Adrenal gland (tissue), 12 donors: ENCODE data around the gene CDK8. TPM values are rescaled to one million over a fixed set of nuclear protein-coding genes. Genes with fewer than 3 reads are reported as not detected.

ENCODE experiments used
- DNase-seq, 7 donors: peaks; one replicate each; pipeline ENCODE4 v3.0.0-alpha.2; 2019 to 2020
- H3K27ac ChIP-seq, 5 donors: fragments of 200-600 bp; sonication (generic) in 4 of 5; 1 replicate in 3 of 5; 2 replicates in 2 of 5; pipeline versions ENCODE4 v1.5.1 to v1.8.0; 2016 to 2020; ENCODE audit warnings: mild to moderate bottlenecking in 1 of 5
- H3K27me3 ChIP-seq: fragments of 200-600 bp; 2 replicates; pipeline ENCODE4 v1.8.0; 2021
- H3K36me3 ChIP-seq, 2 donors: fragments of 200-600 bp; replicated peaks in 1 of 2; 1 replicate in 1 of 2; 2 replicates in 1 of 2; pipeline versions ENCODE4 v1.5.1 to v1.8.0; 2018 to 2022
- H3K4me1 ChIP-seq, 2 donors: fragments of 200-600 bp; replicated peaks in 1 of 2; 1 replicate in 1 of 2; 2 replicates in 1 of 2; pipeline versions ENCODE4 v1.5.1 to v1.8.0; 2018 to 2021
- H3K4me3 ChIP-seq, 4 donors: fragments of 200-600 bp; sonication (generic) in 3 of 4; one replicate each; pipeline ENCODE4 v1.5.1; 2016 to 2018
- H3K9me3 ChIP-seq, 3 donors: fragments of 200-600 bp; sonication (generic) in 1 of 3; replicated peaks in 1 of 3; 1 replicate in 2 of 3; 2 replicates in 1 of 3; pipeline versions ENCODE4 v1.5.1 to v1.8.0; 2016 to 2021
- CTCF ChIP-seq, 6 experiments: fragments of 450-650 bp in 4 of 6; fragments of 200-600 bp in 2 of 6; sonication (generic) in 1 of 6; IDR thresholded peaks; 1 replicate in 5 of 6; 2 replicates in 1 of 6; pipeline versions ENCODE4 v1.5.1 to v1.8.0; 2016 to 2021; ENCODE audit warnings: antibody characterized with exemption in 6 of 6, mild to moderate bottlenecking in 2 of 6, moderate library complexity in 1 of 6
- POLR2A ChIP-seq, 2 donors: fragments of 450-650 bp; IDR thresholded peaks; one replicate each; pipeline ENCODE4 v1.6.1; 2017; ENCODE audit warnings: antibody characterized with exemption in 2 of 2, mild to moderate bottlenecking in 2 of 2, moderate library complexity in 1 of 2
- WGBS, 4 donors: extraction: QIAGEN DNeasy Blood & Tissue Kit in 2 of 4; methylation state at CpG; one replicate each; pipeline versions ENCODE4 v1.1.5 to v1.1.7; 2013 to 2017; 5-methylcytosine and 5-hydroxymethylcytosine counted together
- intact Hi-C, 2 donors: fragments of 100-400 bp; cut with DNase I; formaldehyde crosslinking; loops; one replicate each; pipeline versions ENCODE4 v1.14.1 to v1.15.0; 2022 to 2023
- polyA plus RNA-seq, 3 donors: library from polyadenylated mRNA; stranded (reverse); fragments of 200-250 nt in 2 of 3; fragments of 350-450 nt in 1 of 3; fragmentation: Illumina TruSeq in 1 of 3; extraction: RNeasy Lipid Tissue Mini Kit (QIAGEN cat#74804) in 1 of 3; gene quantifications; one replicate each; pipeline ENCODE4 v1.2.3, GENCODE V29; 2013 to 2014
- total RNA-seq, 9 donors: library from RNA; depleted of rRNA in 4 of 9; stranded (reverse); fragments of >200 nt in 4 of 9; fragments of 120-200 nt in 1 of 9; fragmentation: NEBNext Ultra II Directional in 1 of 9; extraction: Animal tissue kit (Norgen Biotek cat#: 25700) in 1 of 9; gene quantifications; one replicate each; pipeline versions ENCODE4 v1.1.0 to v1.2.4, GENCODE V29; 2013 to 2023
- donor health status: healthy with polysubstance abuse.
- donor health status: Bipolar disorder and iron deficiency.
- donor health status: DM: yes; HTN: yes; CAD: no.
- donor health status: DM: no; HTN: no; CAD: no.
- donor health status: DM: no; HTN: no; CAD: no.
- donor health status: DM: yes; HTN: yes; CAD: no.

CDK8 gene
- total and polyA plus RNA-seq, 12 donors = 7.7 to 65.4 (median 11.3) TPM

- no peaks in the 10 kb centered on the region for H3K4me1 ChIP-seq
- intact Hi-C loops = no loop called here
- no peak for TF ChIP-seq CTCF (IDR thresholded peaks at IDR 0.05)
- no peak for TF ChIP-seq POLR2A (IDR thresholded peaks at IDR 0.05)
- no peaks in the 10 kb centered on the region for H3K9me3 ChIP-seq
- no peak overlapping the region for H3K27ac ChIP-seq
- no peak for DNase-seq
- no peaks in the 10 kb centered on the region for H3K27me3 ChIP-seq
- no peak overlapping the region for H3K4me3 ChIP-seq
- no peaks in the 10 kb centered on the region for H3K36me3 ChIP-seq
Observed at GRCh38 chr13:26320766-26321165, 66.8 kb downstream of the CDK8 start.

- Histone ChIP-seq H3K9me3 (no peaks in the 10 kb centered on the region), H3K4me1 (no peaks in the 10 kb centered on the region), H3K27me3 (no peaks in the 10 kb centered on the region), H3K36me3 (no peaks in the 10 kb centered on the region), H3K27ac (no peak overlapping the region), H3K4me3 (no peak overlapping the region)
- TF ChIP-seq POLR2A (IDR thresholded peaks at IDR 0.05) (no peak), CTCF (IDR thresholded peaks at IDR 0.05) (no peak)
- intact Hi-C loops = no loop called here
- 45 to 48% (median 46%) methylated on average over 2 of the region's 2 CpGs for WGBS, 4 donors
- no peak for DNase-seq
Observed at GRCh38 chr13:26323127-26323526, 69.2 kb downstream of the CDK8 start.

- no peaks in the 10 kb centered on the region for H3K9me3 ChIP-seq
- no peak overlapping the region for H3K27ac ChIP-seq
- H3K4me1 ChIP-seq = no peaks in the 10 kb centered on the region
- DNase-seq = no peak
- intact Hi-C loops = no loop called here
- 97 to 98% (median 98%) methylated on average over 1 of the region's 1 CpG for WGBS, 4 donors
- no peaks in the 10 kb centered on the region for H3K27me3 ChIP-seq
- TF ChIP-seq CTCF (IDR thresholded peaks at IDR 0.05) (no peak), POLR2A (IDR thresholded peaks at IDR 0.05) (no peak)
- no peaks in the 10 kb centered on the region for H3K36me3 ChIP-seq
- H3K4me3 ChIP-seq = no peak overlapping the region
Observed at GRCh38 chr13:26323764-26324163, 69.8 kb downstream of the CDK8 start.

GRCh38 chr13:26324294-26324693 is 70.4 kb downstream of the CDK8 start:
- Histone ChIP-seq H3K9me3 (no peaks in the 10 kb centered on the region), H3K36me3 (no peaks in the 10 kb centered on the region), H3K4me3 (no peak overlapping the region), H3K27ac (no peak overlapping the region), H3K27me3 (no peaks in the 10 kb centered on the region), H3K4me1 (no peaks in the 10 kb centered on the region)
- 90 to 96% (median 90%) methylated on average over 3 of the region's 3 CpGs for WGBS, 4 donors
- no peak for TF ChIP-seq POLR2A (IDR thresholded peaks at IDR 0.05)
- no peak for TF ChIP-seq CTCF (IDR thresholded peaks at IDR 0.05)
- intact Hi-C loops = no loop called here
- no peak for DNase-seq
